Urothelium cell line (cell line): Measurements from ENCODE around the gene ARHGEF40.

Source experiments
- DNase-seq: peaks from one replicate; pipeline ENCODE4 v3.0.0; 2011; ENCODE audit warnings: low spot score, mixed read lengths
- FAIRE-seq: peaks from 2 replicates; lab custom pipeline; 2011; peaks lifted over from hg19 to GRCh38; lab: Jason Lieb, UNC

Gene ARHGEF40

GRCh38 chr14:21096438-21096837 lies 26.3 kb downstream of the ARHGEF40 start:
- DNase-seq (no peak), FAIRE-seq (peak; percentile 79)

GRCh38 chr14:21096978-21097635 lies 27.0 kb downstream of the ARHGEF40 start:
- no peak for FAIRE-seq

GRCh38 chr14:21097636-21098075 lies 27.6 kb downstream of the ARHGEF40 start:
- FAIRE-seq, result no peak
- DNase-seq, result no peak

More at GRCh38 chr14:21096978-21097635, 27.0 kb downstream of the ARHGEF40 start:
- no peak for DNase-seq

DNA sequence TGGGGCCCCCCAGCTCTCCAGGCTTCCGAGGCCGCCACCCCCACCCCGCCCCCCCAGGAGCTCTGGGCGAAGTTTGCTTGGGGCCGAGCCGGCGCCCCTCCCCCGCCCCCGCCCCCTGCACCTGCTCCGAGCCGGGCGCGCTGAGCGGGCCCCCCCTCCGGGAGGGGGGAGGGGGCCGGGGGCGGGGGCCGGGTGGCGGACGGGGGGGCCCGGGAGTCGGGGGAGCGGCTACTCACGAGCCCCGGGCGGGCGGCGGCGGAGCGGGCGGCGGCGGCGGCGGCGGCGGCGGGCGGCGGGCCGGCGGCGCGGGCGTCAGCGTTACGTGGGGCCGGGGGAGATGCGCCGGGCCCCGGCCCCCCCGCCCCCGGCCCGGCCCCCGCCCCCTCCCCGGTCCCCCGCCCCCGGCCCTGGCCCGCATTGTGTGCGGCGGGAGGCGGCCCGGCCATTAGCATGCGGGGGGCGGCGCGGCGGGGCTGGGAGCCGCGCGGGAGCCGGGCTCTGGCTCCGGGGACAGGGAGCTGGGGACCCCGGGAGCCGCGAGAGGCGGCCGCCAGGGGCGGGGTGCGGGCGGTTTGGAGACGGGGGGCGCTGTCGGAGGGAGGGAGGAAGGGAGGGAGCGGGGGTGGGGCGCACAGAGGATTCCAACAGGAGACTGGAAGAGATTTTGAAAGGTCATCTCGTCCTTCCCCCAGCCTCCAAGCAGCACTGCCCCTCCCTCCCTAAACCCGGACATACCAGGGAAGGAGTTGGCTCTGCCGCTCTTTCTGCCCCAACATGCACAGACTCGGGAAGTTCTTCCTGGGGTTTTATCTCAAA lies 28.2 kb downstream of the ARHGEF40 start, which contains the start of gene ZNF219:
TSS of gene ZNF219 (minus strand) at position 580 of the 816 bp plus-strand sequence. CDS start 5,064 bp downstream, outside the sequence.
- no peak for FAIRE-seq
- DNase-seq, result peak; percentile 77

DNA sequence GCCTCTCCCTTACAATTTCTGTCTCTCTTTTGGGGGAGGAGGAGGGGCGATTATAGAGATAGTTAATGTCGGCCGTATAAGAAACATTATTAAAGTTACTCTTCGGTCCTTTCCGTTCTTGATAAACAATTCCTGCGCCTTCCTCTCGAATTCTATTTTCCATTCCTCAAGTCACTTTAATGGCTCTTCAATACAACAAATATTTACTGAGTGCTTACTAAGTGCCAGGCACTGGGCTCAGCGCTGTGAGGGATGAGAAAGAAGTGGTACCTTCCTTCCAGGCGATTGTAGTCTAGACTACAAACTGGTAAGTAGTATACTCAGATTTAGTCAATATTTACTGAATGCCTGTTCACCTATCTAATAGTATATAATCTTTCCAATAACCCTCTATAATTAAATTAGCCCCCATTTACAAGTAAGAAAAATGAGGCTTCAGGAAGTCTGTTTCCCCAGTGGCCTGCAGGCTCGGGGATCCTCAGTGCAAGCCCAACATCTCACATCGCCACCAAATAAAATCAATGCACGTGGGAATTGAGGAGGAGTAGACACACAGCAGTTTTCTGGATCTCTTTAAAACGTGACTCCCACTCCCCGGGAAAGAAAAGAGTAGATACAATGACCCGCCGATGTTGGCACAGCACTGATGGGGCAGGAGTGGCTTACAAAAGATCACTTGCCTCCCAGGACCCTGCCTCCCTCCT lies 28.9 kb downstream of the ARHGEF40 start:
- no peak for FAIRE-seq
- DNase-seq, result no peak

- DNase-seq, result no peak
- FAIRE-seq, result no peak
Measured at GRCh38 chr14:21099596-21099985, 29.5 kb downstream of the ARHGEF40 start.

DNA sequence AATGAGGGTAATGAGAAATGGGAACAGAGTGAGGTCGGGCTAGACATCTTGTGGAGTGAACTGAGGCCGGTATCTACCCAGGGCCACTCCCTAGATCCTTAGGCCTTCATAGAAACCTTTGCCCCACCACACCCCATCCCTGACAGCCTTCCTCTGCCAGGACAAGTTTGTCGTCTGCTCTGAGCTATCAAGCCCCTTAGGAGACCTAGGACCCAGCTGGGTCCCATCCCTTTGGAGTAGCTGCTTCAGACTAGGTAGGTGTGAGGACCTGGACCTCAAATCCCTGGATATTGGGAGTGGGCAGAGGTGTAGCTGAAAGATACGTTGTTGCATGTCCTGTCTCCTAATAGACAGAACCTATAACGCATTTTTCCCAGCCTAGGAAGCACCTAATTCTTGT lies 30.8 kb downstream of the ARHGEF40 start, which contains the start of gene TMEM253:
TSS of gene TMEM253 (plus strand) at position 136 of the 400 bp plus-strand sequence. CDS start 278 bp downstream, outside the sequence.
- FAIRE-seq (no peak), DNase-seq (no peak)

DNA sequence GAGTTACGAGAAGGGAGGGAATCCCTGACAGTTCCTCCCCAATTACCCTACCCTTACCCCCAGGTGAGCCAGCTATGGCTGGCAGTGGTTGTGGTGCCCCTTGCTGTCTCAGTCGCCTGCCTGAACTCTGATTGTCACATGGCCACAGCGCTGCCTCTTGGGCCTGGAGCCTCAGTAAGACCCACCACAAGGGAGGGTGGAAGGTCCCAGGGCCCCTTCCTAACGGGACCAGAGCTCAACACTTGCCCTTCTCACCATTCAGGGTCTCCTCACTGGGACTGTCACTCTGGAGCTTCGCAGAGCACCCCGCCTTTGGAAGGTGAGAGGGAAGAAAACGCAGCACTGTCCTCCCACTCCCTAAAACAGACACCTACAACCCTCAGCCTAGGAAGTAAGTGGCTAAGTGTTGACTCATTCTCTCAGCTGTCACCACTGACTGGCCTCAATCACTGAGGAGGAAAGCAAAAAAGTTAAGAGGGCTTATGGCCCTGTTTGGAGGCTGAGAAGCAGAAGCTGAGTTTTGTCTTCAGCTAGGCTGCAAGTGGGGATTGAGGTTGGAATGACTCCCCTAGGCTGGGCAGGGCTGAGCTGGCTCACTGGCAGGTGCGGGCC lies 31.8 kb downstream of the ARHGEF40 start:
- no peak for DNase-seq
- FAIRE-seq, result no peak

DNA sequence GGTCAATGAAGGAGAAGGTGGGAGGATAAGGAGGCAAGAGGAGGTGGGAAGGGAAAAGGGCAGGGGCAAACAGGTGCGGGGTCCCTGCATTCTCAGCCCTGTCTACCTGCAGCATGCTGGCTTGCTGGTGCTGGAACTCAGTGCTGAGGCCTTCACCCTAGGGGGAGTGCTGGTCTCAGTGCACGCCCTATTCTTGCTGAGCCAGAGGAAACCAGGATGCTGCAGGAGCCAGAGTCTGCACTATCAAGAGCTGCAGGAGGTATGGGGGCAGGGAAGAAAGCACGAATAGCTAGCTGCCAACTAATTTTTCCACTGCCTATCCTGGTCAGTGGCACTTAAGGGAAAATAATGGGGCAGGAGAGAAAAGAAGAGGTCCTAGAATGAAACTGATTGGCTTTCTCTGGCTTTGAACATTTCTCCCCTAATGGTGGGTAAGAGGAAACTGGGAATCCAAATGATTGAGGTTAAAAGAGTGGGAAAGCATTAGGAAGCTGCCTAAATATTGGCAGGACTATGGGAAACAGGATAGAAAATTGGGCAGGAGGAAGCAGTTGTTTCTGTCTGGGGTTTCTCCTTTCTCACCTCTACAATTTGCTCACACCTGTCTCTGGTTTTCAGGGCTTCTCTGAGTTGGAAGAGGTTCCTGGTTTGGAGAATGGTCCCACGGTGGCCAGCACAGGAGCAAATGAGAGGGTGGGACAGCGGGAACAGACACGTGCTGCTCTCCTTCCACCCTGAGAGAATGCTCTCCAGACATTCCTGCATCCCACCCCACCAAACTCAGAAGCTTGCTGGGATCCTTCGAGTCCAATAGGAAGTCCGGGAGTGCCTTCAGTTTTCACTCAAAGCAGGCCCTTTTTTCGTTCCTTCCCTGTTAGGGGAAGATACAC lies 32.7 kb downstream of the ARHGEF40 start:
- FAIRE-seq (no peak), DNase-seq (no peak)

DNA sequence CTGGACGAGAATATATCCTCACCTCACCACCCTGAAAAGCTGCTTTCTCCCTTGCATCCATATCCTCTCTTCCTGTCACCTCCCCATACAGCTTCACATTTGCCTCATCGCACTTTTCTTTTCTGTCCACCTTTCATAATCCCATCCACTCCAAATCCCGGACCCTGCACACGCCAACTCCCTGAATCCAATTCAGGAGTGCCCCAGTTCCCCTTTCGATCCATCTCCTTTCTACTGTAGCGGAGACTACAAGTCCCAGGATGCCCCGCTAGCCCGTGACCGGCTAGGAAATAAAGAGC lies 33.3 kb downstream of the ARHGEF40 start:
- no peak for FAIRE-seq

GRCh38 chr14:21103710-21104447 lies 33.8 kb downstream of the ARHGEF40 start:
- peak; percentile 97 for DNase-seq
- FAIRE-seq, result no peak

More for the DNA sequence above, 33.3 kb downstream of the ARHGEF40 start:
- DNase-seq, result no peak

DNA sequence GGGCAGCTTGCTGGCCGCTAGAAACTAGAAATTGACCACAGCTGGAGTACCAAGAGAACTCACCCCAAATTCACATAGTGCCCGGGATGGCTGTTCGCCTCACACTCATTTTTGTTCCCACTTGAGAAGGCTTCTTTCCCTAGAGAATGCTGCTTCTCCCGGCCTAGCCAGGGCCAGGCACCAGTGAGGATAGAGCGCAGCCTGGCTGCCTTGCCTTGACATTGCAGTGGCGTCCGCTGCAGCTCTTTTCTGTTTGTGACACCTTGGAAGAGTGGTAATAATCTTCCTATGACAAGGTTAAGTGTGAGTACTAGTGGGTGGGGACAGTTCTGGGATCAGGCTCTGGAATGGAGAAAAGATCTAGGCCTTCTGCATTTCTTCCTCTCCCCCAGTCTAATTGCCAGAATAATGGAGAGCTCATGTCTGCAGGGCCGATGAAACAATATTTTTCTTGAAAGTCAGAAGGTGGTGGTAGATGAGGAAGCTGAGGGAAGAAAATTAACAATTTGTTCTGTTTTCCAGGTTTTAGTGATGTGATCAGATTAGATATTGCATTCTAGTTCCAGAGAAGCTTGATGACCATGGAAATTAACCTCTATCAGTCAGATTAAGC lies 34.5 kb downstream of the ARHGEF40 start:
- DNase-seq, result peak; percentile 80
- no peak for FAIRE-seq

DNA sequence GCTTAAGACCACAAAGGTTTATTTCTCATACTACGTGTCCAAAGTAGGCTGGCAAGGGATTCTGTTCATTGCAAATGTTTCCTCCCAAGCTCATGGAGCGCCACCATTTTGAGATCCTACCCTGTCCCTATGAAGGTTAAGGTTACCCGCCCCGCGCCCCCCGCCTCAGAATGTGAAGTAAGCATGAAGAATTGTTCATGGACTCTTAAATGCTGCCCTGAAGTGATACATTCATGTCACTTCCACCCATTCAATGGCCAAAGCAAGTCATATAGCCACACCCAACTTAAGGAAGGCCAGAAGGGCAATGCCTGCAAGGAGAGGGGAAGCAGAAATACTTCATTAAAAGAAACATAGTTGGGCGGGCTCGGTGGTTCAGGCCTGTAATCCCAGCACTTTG lies 35.0 kb downstream of the ARHGEF40 start:
- FAIRE-seq, result no peak
- no peak for DNase-seq

DNA sequence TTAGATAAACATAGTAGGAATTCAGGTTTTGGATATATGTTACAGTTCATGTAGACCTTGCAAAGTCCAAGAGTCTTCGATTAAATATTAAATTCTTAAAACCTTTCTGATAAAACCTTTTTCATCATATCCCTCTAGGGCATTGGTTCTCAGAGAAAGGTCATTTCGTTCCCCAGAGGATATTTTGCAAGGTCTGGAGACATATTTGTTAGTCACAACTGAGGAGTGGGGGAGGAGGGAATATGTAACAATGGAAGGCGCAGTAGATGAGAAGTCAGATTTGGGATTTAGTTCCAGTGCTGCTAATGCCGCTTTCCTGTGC lies 36.0 kb downstream of the ARHGEF40 start:
- DNase-seq (no peak), FAIRE-seq (no peak)

- peak; percentile 82 for DNase-seq
- no peak for FAIRE-seq
Measured at GRCh38 chr14:21106498-21107282, 36.6 kb downstream of the ARHGEF40 start.

- DNase-seq (no peak), FAIRE-seq (no peak)
Measured at GRCh38 chr14:21107283-21107800, 37.2 kb downstream of the ARHGEF40 start.

GRCh38 chr14:21108791-21109190 lies 38.7 kb downstream of the ARHGEF40 start:
- no peak for DNase-seq
- no peak for FAIRE-seq
